Skeletal muscle cell (primary cell): Measurements from ENCODE around the gene FOXL3.
"Not testable (repeated sequence)": the region's sequence is repeated elsewhere in the genome, so short reads cannot be mapped to it uniquely, and the experiment has no call there.

ENCODE experiments used
- DNase-seq: peaks from one replicate; pipeline ENCODE4 v3.0.0-alpha.2; 2010; ENCODE audit warnings: low read depth
- H3K4me3 ChIP-seq: 2 replicates; pipeline ENCODE4 v1.5.1; 2011; ENCODE audit warnings: low read depth, mild to moderate bottlenecking, control low read depth, low read length, moderate library complexity

Gene FOXL3

GRCh38 chr7:253581-254336, 36.2 kb upstream of the FOXL3 start:
- H3K4me3 ChIP-seq = no peak overlapping the region
- DNase-seq = no peak

- DNase-seq = no peak
- H3K4me3 ChIP-seq = no peak overlapping the region
These were observed 35.5 kb upstream of the FOXL3 start for GRCh38 chr7:254337-255037.

DNA sequence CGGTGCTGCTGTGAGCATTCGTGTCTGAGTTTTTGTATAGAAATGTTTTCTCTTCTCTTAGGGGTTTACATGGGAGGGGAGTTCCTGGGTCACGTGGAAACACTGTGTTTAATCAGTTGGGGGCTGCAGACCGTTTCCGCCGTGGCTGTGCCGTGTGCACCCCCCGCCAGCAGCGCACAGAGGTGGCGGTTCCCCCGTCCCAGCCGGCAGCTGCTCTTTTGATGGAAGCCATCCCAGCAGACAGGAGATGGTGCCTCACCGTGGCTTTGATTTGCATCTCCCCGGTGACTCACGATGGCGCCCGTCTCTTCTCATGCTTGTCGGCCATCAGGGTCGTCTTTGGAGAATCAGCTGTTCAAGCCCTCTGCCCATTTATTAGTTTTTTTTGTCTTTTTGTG, 34.9 kb upstream of the FOXL3 start:
- no peak overlapping the region for H3K4me3 ChIP-seq
- no peak for DNase-seq

GRCh38 chr7:255721-256361, 34.1 kb upstream of the FOXL3 start:
- no peak overlapping the region for H3K4me3 ChIP-seq

DNA sequence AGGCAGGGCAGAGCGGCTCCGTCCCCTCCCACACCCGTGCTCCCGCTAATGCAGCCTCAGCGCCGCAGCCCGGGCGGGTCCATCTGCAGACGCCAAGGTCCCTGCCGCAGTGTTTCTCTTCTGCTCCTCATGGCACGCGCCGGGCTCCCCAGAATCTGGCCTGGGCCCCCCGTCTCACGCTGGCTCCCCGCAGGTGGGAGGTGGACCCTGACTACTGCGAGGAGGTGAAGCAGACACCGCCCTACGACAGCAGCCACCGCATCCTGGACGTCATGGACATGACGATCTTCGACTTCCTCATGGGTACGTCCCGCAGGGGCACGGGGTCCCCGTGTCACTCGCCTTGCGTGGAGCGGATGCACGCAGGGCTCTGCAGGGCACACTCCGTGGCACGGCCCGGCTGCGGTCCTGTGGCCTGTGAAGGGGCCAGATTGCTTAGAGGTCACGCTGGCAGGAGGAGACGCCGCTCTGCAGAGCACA, 33.5 kb upstream of the FOXL3 start:
- no peak for DNase-seq
- H3K4me3 ChIP-seq = no peak overlapping the region

More at GRCh38 chr7:255721-256361, 34.1 kb upstream of the FOXL3 start:
- no peak for DNase-seq

- H3K4me3 ChIP-seq = no peak overlapping the region
These were observed 32.9 kb upstream of the FOXL3 start for GRCh38 chr7:256981-257646.

GRCh38 chr7:257647-257992, 32.4 kb upstream of the FOXL3 start:
- DNase-seq = no peak

More at GRCh38 chr7:256981-257646, 32.9 kb upstream of the FOXL3 start:
- DNase-seq = no peak

DNA sequence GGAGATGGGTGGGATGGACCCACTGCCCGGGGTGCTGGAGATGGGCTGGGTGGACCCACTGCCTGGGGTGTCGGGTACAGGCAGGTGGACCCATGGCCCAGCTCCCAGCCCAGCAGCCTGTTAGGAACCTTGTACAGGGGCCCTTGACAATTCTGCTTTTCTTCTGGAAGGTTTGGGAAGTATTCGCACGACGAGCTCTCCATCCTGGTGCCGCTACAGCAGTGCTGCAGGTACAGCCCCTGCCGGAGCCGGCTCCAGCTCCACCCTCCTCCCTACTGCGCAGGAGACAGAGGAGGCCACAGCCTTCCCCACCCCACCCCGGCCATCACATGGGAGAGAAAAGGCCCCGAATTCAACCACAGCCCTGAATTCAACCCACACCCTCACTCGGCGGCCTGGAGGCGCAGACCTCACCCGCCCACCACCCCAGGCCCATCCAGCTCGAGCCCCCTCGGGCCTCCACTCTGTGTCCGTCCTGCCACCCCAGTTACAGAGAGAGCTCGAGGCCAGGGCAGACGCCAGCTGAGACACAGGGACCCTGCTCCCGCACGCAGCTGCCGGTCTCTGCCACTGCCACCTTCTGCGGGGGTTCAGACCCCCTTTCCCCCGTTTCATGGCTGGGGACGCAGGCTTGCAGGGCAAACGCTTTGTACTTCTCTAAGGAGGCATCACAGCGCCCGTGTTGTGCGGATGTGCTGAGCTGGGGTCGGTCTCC, 31.3 kb upstream of the FOXL3 start:
- no peak for DNase-seq
- no peak overlapping the region for H3K4me3 ChIP-seq

More at GRCh38 chr7:257647-257992, 32.4 kb upstream of the FOXL3 start:
- H3K4me3 ChIP-seq = no peak overlapping the region

GRCh38 chr7:259191-259505, 30.8 kb upstream of the FOXL3 start:
- H3K4me3 ChIP-seq = no peak overlapping the region
- no peak for DNase-seq

DNA sequence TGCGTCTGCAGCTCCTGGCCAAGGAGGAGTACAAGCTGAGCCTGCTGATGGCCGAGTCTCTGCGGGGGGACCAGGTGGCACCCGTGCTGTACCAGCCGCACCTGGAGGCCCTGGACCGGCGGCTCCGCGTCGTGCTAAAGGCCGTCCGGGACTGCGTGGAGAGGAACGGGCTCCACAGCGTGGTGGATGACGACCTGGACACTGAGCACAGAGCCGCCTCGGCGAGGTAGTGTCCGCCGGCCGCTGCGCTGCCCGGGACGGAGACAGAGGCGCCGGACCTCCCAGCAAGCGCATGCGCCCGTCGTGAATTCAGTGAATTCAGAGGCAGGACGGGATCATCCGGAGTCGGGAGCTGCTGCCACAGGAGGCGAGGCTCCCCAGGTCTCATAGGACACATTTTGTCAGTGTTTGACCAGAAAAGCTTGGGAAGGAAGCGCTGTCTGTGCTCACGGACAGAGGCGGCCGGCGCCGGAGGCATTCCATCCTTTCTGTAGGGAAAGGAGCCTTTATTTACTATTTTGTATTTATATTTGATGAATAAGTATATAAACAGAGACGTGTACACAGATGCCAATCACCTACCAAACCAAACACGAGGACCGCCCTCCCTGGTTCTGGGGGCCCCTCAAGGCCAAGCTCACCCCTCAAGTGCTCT, 30.1 kb upstream of the FOXL3 start:
- H3K4me3 ChIP-seq = no peak overlapping the region
- DNase-seq = no peak

GRCh38 chr7:260441-261281, 29.3 kb upstream of the FOXL3 start:
- H3K4me3 ChIP-seq = no peak overlapping the region
- DNase-seq = no peak

- no peak for DNase-seq
- no peak overlapping the region for H3K4me3 ChIP-seq
These were observed 28.4 kb upstream of the FOXL3 start for GRCh38 chr7:261341-262250.

- no peak for DNase-seq
- H3K4me3 ChIP-seq = no peak overlapping the region
These were observed 27.8 kb upstream of the FOXL3 start for GRCh38 chr7:262251-262572.

- DNase-seq, H3K4me3 ChIP-seq: not testable (repeated sequence)
These were observed 27.2 kb upstream of the FOXL3 start for GRCh38 chr7:262631-263311.

DNA sequence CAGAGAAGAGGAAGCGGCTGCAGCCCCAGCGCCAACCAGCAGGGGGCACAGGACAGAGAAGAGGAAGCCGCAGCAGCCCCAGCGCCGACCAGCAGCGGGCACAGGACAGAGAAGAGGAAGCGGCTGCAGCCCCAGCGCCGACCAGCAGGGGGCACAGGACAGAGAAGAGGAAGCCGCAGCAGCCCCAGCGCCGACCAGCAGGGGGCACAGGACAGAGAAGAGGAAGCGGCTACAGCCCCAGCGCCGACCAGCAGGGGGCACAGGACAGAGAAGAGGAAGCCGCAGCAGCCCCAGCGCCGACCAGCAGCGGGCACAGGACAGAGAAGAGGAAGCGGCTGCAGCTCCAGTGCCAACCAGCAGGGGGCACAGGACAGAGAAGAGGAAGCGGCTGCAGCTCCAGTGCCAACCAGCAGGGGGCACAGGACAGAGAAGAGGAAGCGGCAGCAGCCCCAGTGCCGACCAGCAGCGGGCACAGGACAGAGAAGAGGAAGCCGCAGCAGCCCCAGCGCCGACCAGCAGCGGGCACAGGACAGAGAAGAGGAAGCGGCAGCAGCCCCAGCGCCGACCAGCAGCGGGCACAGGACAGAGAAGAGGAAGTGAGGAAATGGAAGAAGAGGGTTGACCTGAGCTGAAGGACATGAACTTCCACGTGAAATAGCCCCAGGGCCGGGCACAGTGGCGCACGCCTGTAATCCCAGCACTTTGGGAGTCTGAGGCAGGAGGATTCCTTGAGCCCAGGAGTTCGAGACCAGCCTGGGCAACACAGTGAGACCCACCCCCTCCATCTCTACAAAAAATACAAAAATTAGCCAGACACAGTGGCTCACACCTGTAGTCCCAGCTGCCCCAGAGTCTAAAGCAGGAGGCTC, 26.3 kb upstream of the FOXL3 start:
- not testable (repeated sequence) for H3K4me3 ChIP-seq, DNase-seq
